CD8-positive, alpha-beta memory T cell (primary cell): ENCODE measurements around the gene OSTM1. TPM values are rescaled to one million over a fixed set of nuclear protein-coding genes. Genes with fewer than 3 reads are reported as not detected.

Experiments
- CTCF ChIA-PET: fragments of 350-600 bp; sonication (Branson Sonifier 250); formaldehyde crosslinking; loops from one replicate; lab custom pipeline; 2021; ENCODE audit warnings: antibody characterized with exemption; lab: Charles Lee
- POLR2A ChIA-PET: fragments of 350-600 bp; sonication (Branson Sonifier 250); formaldehyde crosslinking; loops from one replicate; lab custom pipeline; 2021; ENCODE audit warnings: antibody characterized with exemption; lab: Charles Lee
- DNase-seq, 5 donors: peaks; one replicate each; pipeline versions ENCODE4 v3.0.0 to v3.0.0-alpha.2; 2020 to 2022; ENCODE audit warnings: mixed read lengths in 1 of 5
- H3K27ac ChIP-seq: one replicate; pipeline ENCODE4 v1.7.0; 2013; ENCODE audit warnings: low read depth, mild to moderate bottlenecking, low read length, moderate library complexity
- H3K27me3 ChIP-seq: 2 replicates; pipeline ENCODE4 v1.7.0; 2013; ENCODE audit warnings: low read length, mild to moderate bottlenecking; ENCODE audit not compliant: insufficient read depth, poor library complexity, severe bottlenecking
- H3K36me3 ChIP-seq: 2 replicates; pipeline ENCODE4 v1.7.0; 2013; ENCODE audit warnings: mild to moderate bottlenecking, low read length, moderate library complexity; ENCODE audit not compliant: insufficient read depth
- H3K4me1 ChIP-seq: 2 replicates; pipeline ENCODE4 v1.7.0; 2013; ENCODE audit warnings: mild to moderate bottlenecking, low read length, moderate library complexity; ENCODE audit not compliant: insufficient read depth
- H3K4me3 ChIP-seq: 2 replicates; pipeline ENCODE4 v1.7.0; 2013; ENCODE audit warnings: mild to moderate bottlenecking, low read length
- H3K9me3 ChIP-seq: 2 replicates; pipeline ENCODE4 v1.7.0; 2013; ENCODE audit warnings: mild to moderate bottlenecking, low read length
- H3K27ac Mint-ChIP-seq, 8 donors: one replicate each; pipeline ENCODE4 v1.8.0; 2020 to 2021; ENCODE audit warnings: mixed read lengths in 8 of 8, mild to moderate bottlenecking in 6 of 8, inconsistent platforms in 3 of 8, moderate library complexity in 3 of 8
- H3K27me3 Mint-ChIP-seq, 2 donors: one replicate each; pipeline ENCODE4 v1.8.0; 2020 to 2021; ENCODE audit warnings: mixed read lengths in 2 of 2, mild to moderate bottlenecking in 1 of 2, moderate library complexity in 1 of 2
- H3K36me3 Mint-ChIP-seq, 3 donors: one replicate each; pipeline ENCODE4 v1.8.0; 2020 to 2021; ENCODE audit warnings: mixed read lengths in 3 of 3, inconsistent platforms in 1 of 3, mild to moderate bottlenecking in 1 of 3
- H3K4me1 Mint-ChIP-seq, 3 donors: one replicate each; pipeline ENCODE4 v1.8.0; 2020 to 2021; ENCODE audit warnings: mixed read lengths in 3 of 3, inconsistent platforms in 1 of 3, mild to moderate bottlenecking in 1 of 3
- H3K4me3 Mint-ChIP-seq, 7 donors: one replicate each; pipeline ENCODE4 v1.8.0; 2020 to 2021; ENCODE audit warnings: mixed read lengths in 7 of 7, mild to moderate bottlenecking in 6 of 7, moderate library complexity in 4 of 7, inconsistent platforms in 2 of 7
- H3K9me3 Mint-ChIP-seq, 5 donors: one replicate each; pipeline ENCODE4 v1.8.0; 2020 to 2022; ENCODE audit warnings: mixed read lengths in 5 of 5, mild to moderate bottlenecking in 3 of 5, moderate library complexity in 2 of 5, inconsistent platforms in 1 of 5
- polyA plus RNA-seq: library from polyadenylated mRNA; unstranded; fragments of 300-500 nt; fragmentation: Illumina TruSeq; gene quantifications from one replicate; pipeline ENCODE4 v1.2.3, GENCODE V29; 2021
- total RNA-seq, 2 experiments: library from RNA; stranded (reverse); gene quantifications; one replicate each; pipeline ENCODE4 v1.2.3, GENCODE V29; 2021

Gene OSTM1
- total and polyA plus RNA-seq, 3 experiments from 2014 or later: 26.2 to 47.8 (median 26.4) TPM

GRCh38 chr6:108068618-108069017, 5.9 kb downstream of the OSTM1 start:
- no peaks in the 10 kb centered on the region for H3K27me3 Mint-ChIP-seq
- Histone ChIP-seq H3K4me1 (peaks cover 22% of the 10 kb centered on the region), H3K27me3 (no peaks in the 10 kb centered on the region), H3K9me3 (no peaks in the 10 kb centered on the region), H3K36me3 (no peaks in the 10 kb centered on the region), H3K27ac (no peak overlapping the region), H3K4me3 (no peak overlapping the region)
- CTCF ChIA-PET: no interaction called here
- peaks cover 0 to 9% (median 1%) of the 10 kb centered on the region in 3 donors for H3K36me3 Mint-ChIP-seq
- H3K4me3 Mint-ChIP-seq: no peak overlapping the region
- H3K4me1 Mint-ChIP-seq: peaks cover 12 to 24% (median 21%) of the 10 kb centered on the region in 3 donors
- DNase-seq: peak in 3 of 5 donors; percentile 52 to 70 (median 55)
- POLR2A ChIA-PET: no interaction called here
- no peaks in the 10 kb centered on the region for H3K9me3 Mint-ChIP-seq
- H3K27ac Mint-ChIP-seq: no peak overlapping the region

DNA sequence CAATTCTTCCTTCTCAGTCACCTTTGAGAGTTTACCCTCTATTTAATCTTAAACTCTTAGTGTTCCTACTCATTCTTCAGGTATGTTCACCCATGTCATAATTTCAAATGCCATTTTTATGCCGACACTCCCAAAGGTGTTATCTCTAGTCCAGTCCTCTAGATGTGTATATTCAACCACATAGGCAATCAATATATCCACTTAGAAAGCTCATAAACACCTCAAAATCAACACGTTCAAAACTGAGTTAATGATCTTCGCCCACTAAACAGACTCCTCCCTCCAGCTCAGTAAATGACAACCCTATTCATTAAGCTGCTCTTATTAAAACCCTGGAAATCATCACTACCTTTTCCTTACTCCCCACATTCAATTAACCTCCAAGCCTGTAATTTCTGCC, 6.4 kb downstream of the OSTM1 start:
- no peak overlapping the region for H3K27ac Mint-ChIP-seq
- Histone ChIP-seq H3K27ac (no peak overlapping the region), H3K27me3 (no peaks in the 10 kb centered on the region), H3K36me3 (no peaks in the 10 kb centered on the region), H3K4me1 (peaks cover 18% of the 10 kb centered on the region), H3K4me3 (no peak overlapping the region), H3K9me3 (no peaks in the 10 kb centered on the region)
- CTCF ChIA-PET: no interaction called here
- H3K9me3 Mint-ChIP-seq: no peaks in the 10 kb centered on the region
- peaks cover 8 to 20% (median 17%) of the 10 kb centered on the region in 3 donors for H3K4me1 Mint-ChIP-seq
- POLR2A ChIA-PET: no interaction called here
- H3K27me3 Mint-ChIP-seq: no peaks in the 10 kb centered on the region
- DNase-seq: no peak
- H3K36me3 Mint-ChIP-seq: peaks cover 0 to 12% (median 1%) of the 10 kb centered on the region in 3 donors
- no peak overlapping the region for H3K4me3 Mint-ChIP-seq

DNA sequence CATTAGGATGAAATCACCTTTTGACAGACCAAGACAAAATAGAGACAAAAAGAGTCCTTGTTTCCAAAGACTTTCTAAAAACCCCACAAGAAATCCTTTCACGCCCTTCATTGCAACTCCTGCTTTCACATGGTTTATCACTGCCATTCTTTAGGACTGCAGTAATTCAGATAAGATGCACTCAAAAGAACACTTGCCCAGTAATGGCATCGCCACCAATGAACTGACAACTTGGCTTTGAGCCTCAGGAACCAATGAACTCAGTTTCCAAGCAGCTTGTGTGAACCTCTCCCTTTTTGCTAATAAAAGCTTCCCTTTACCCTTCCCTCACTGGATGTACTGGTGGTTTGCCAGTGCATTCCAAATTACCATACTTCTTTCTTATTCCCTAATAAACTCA, 21.8 kb downstream of the OSTM1 start:
- H3K4me1 ChIP-seq: no peaks in the 10 kb centered on the region
- Mint-ChIP-seq H3K27me3 (no peaks in the 10 kb centered on the region), H3K27ac (peak overlapping the region in 3 of 8 donors; percentile 29 to 76 (median 29)), H3K36me3 (peaks cover 4 to 63% (median 13%) of the 10 kb centered on the region in 3 donors), H3K9me3 (no peaks in the 10 kb centered on the region), H3K4me3 (no peak overlapping the region), H3K4me1 (peaks cover 0 to 5% (median 5%) of the 10 kb centered on the region in 3 donors)
- ChIA-PET CTCF (no interaction called here), POLR2A (interaction anchor here (0.6 kb wide), 1 partner anchor 11 kb away, joined by 6 read pairs; no protein-coding TSS in a partner anchor)
- no peaks in the 10 kb centered on the region for H3K9me3 ChIP-seq
- no peak overlapping the region for H3K4me3 ChIP-seq
- no peak overlapping the region for H3K27ac ChIP-seq
- H3K27me3 ChIP-seq: no peaks in the 10 kb centered on the region
- H3K36me3 ChIP-seq: peaks cover 4% of the 10 kb centered on the region
- no peak for DNase-seq

- peaks cover 0 to 5% (median 3%) of the 10 kb centered on the region in 3 donors for H3K4me1 Mint-ChIP-seq
- H3K27me3 Mint-ChIP-seq: no peaks in the 10 kb centered on the region
- Histone ChIP-seq H3K36me3 (peaks cover 4% of the 10 kb centered on the region), H3K4me3 (no peak overlapping the region), H3K27me3 (no peaks in the 10 kb centered on the region), H3K9me3 (no peaks in the 10 kb centered on the region), H3K27ac (no peak overlapping the region), H3K4me1 (no peaks in the 10 kb centered on the region)
- ChIA-PET POLR2A (no interaction called here), CTCF (interaction anchor here (0.5 kb wide), 1 partner anchor 16 kb away, joined by 3 read pairs; no protein-coding TSS in a partner anchor)
- no peak for DNase-seq
- peaks cover 4 to 66% (median 21%) of the 10 kb centered on the region in 3 donors for H3K36me3 Mint-ChIP-seq
- no peak overlapping the region for H3K4me3 Mint-ChIP-seq
- H3K27ac Mint-ChIP-seq: no peak overlapping the region
- no peaks in the 10 kb centered on the region for H3K9me3 Mint-ChIP-seq
These were observed 23.1 kb downstream of the OSTM1 start for GRCh38 chr6:108051481-108051880.

GRCh38 chr6:108039681-108040080, 34.9 kb downstream of the OSTM1 start:
- POLR2A ChIA-PET: no interaction called here
- no peak overlapping the region for H3K27ac ChIP-seq
- H3K4me3 ChIP-seq: no peak overlapping the region
- H3K27me3 Mint-ChIP-seq: no peaks in the 10 kb centered on the region
- peaks cover 6% of the 10 kb centered on the region for H3K36me3 ChIP-seq
- H3K36me3 Mint-ChIP-seq: peaks cover 12 to 71% (median 21%) of the 10 kb centered on the region in 3 donors
- H3K27ac Mint-ChIP-seq: peak overlapping the region in 2 of 8 donors; percentile 21 to 24
- H3K27me3 ChIP-seq: no peaks in the 10 kb centered on the region
- H3K9me3 Mint-ChIP-seq: no peaks in the 10 kb centered on the region
- no peak overlapping the region for H3K4me3 Mint-ChIP-seq
- H3K9me3 ChIP-seq: no peaks in the 10 kb centered on the region
- CTCF ChIA-PET: no interaction called here
- no peak for DNase-seq
- no peaks in the 10 kb centered on the region for H3K4me1 Mint-ChIP-seq
- H3K4me1 ChIP-seq: no peaks in the 10 kb centered on the region

- Histone ChIP-seq H3K4me3 (no peak overlapping the region), H3K36me3 (no peaks in the 10 kb centered on the region), H3K4me1 (no peaks in the 10 kb centered on the region), H3K9me3 (no peaks in the 10 kb centered on the region), H3K27me3 (no peaks in the 10 kb centered on the region), H3K27ac (no peak overlapping the region)
- Mint-ChIP-seq H3K9me3 (no peaks in the 10 kb centered on the region), H3K27me3 (no peaks in the 10 kb centered on the region), H3K36me3 (peaks cover 12 to 60% (median 22%) of the 10 kb centered on the region in 3 donors), H3K4me1 (no peaks in the 10 kb centered on the region), H3K27ac (peak overlapping the region in 2 of 8 donors; percentile 22 to 60), H3K4me3 (no peak overlapping the region)
- no peak for DNase-seq
- POLR2A ChIA-PET: no interaction called here
- CTCF ChIA-PET: interaction anchor here (1.0 kb wide), 1 partner anchor 456 kb away, joined by 5 read pairs; no protein-coding TSS in a partner anchor
These were observed 37.7 kb downstream of the OSTM1 start for GRCh38 chr6:108036884-108037283.

- H3K4me3 ChIP-seq: no peak overlapping the region
- Mint-ChIP-seq H3K27ac (peak overlapping the region in 1 of 8 donors; percentile 88), H3K36me3 (peaks cover 6 to 24% (median 10%) of the 10 kb centered on the region in 3 donors), H3K4me3 (no peak overlapping the region), H3K9me3 (no peaks in the 10 kb centered on the region), H3K27me3 (no peaks in the 10 kb centered on the region), H3K4me1 (no peaks in the 10 kb centered on the region)
- H3K36me3 ChIP-seq: no peaks in the 10 kb centered on the region
- H3K4me1 ChIP-seq: no peaks in the 10 kb centered on the region
- ChIA-PET POLR2A (no interaction called here), CTCF (no interaction called here)
- H3K27ac ChIP-seq: no peak overlapping the region
- no peaks in the 10 kb centered on the region for H3K27me3 ChIP-seq
- no peaks in the 10 kb centered on the region for H3K9me3 ChIP-seq
- no peak for DNase-seq
These were observed 42.6 kb downstream of the OSTM1 start for GRCh38 chr6:108031968-108032367.

DNA sequence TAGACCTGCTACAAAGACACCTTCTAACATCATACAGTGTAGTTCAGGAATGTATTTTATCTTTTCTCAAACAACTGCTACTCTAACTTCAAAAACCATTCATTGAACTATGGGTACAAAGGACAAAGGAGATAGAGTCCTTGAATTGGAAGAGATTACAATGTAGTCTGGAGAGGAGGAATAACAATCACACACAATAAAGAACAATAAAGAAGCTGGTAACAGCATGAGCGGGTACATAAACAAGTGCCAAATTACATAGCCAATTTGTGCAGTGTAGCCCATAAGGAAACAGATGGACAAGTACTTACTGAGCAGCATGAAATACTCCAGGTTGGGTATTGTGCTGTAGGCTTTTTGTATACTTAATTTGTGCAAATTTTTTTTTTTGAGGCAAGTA, 44.3 kb downstream of the OSTM1 start:
- Histone ChIP-seq H3K36me3 (no peaks in the 10 kb centered on the region), H3K27me3 (no peaks in the 10 kb centered on the region), H3K9me3 (no peaks in the 10 kb centered on the region), H3K4me3 (no peak overlapping the region), H3K27ac (no peak overlapping the region), H3K4me1 (no peaks in the 10 kb centered on the region)
- H3K4me1 Mint-ChIP-seq: no peaks in the 10 kb centered on the region
- peak overlapping the region in 1 of 8 donors; percentile 21 for H3K27ac Mint-ChIP-seq
- H3K36me3 Mint-ChIP-seq: peaks cover 0 to 8% (median 7%) of the 10 kb centered on the region in 3 donors
- ChIA-PET CTCF (no interaction called here), POLR2A (no interaction called here)
- no peak overlapping the region for H3K4me3 Mint-ChIP-seq
- no peak for DNase-seq
- no peaks in the 10 kb centered on the region for H3K9me3 Mint-ChIP-seq
- no peaks in the 10 kb centered on the region for H3K27me3 Mint-ChIP-seq
